Heart left ventricle (tissue), 13 donors: ENCODE results near the gene MAP3K4.

ENCODE experiments used
- CTCF ChIP-seq, 12 donors: fragments of 200-600 bp; sonication (generic) in 4 of 12; IDR thresholded peaks; one replicate each; pipeline versions ENCODE4 v1.5.0 to v1.8.0; 2018 to 2022; ENCODE audit warnings: antibody characterized with exemption in 12 of 12, mild to moderate bottlenecking in 5 of 12
- POLR2A ChIP-seq, 2 donors: fragments of 450-650 bp; IDR thresholded peaks; one replicate each; pipeline ENCODE4 v1.6.1; 2017; ENCODE audit warnings: antibody characterized with exemption in 2 of 2, mild to moderate bottlenecking in 2 of 2, moderate library complexity in 2 of 2
- donor health status: ischemic (EF 13 %, LVEDD 7.1; RV severe dilation, severe dysfunction).
- donor health status: DM: no; HTN: yes; CAD: no.
- donor health status: DM: no; HTN: no; CAD: no.
- donor health status: ischemic (EF 25% LVEDD 6.9; RV normal size, moderate dysfunction).
- donor health status: ischemic (EF 25% LVEDD 5.7; RV mildly dilated, moderate dysfunction).
- donor health status: ischemic (EF 35%, LVEDD 5.7; RV mildly dilated, moderate dysfunction).
- donor health status: nonischemic (EF 11% LVEDD 7.7; RV severe dilation, severe dysfunction).
- donor health status: DM: yes; HTN: yes; CAD: no.
- donor health status: PGD.
- donor health status: ischemic (EF 29% LVEDD 5.4; RV normal size, mild dysfunction).
- donor health status: nonischemic (EF 23%, LVEDD 6.1; RV moderate dilation, normal function).

GRCh38 chr6:161101517-161101916 lies 109.9 kb downstream of the MAP3K4 start:
- peak in 4 of 12 donors; percentile 11 to 19 (median 16) for TF ChIP-seq CTCF (IDR thresholded peaks at IDR 0.05)
- TF ChIP-seq POLR2A (IDR thresholded peaks at IDR 0.05), result no peak
